GM12872 (cell line): ENCODE results near the gene SCRN1.

Source experiments
- CTCF ChIP-seq: IDR thresholded peaks from 3 replicates; pipeline ENCODE4 v1.5.1; 2011; ENCODE audit warnings: low read depth, mild to moderate bottlenecking, low read length, moderate library complexity; ENCODE audit not compliant: insufficient read depth

SCRN1 gene

GRCh38 chr7:30020535-30020934 lies 30.9 kb upstream of the SCRN1 start:
- no peak for TF ChIP-seq CTCF

GRCh38 chr7:30019960-30020359 lies 30.4 kb upstream of the SCRN1 start:
- TF ChIP-seq CTCF, result no peak

- TF ChIP-seq CTCF, result no peak
Observed at GRCh38 chr7:30019387-30019786, 29.8 kb upstream of the SCRN1 start.

- TF ChIP-seq CTCF, result no peak
Observed at GRCh38 chr7:30018451-30018850, 28.9 kb upstream of the SCRN1 start.

GRCh38 chr7:30012757-30013156 lies 23.2 kb upstream of the SCRN1 start:
- no peak for TF ChIP-seq CTCF

- no peak for TF ChIP-seq CTCF
Observed at GRCh38 chr7:30010021-30010420, 20.4 kb upstream of the SCRN1 start.

- TF ChIP-seq CTCF, result no peak
Observed at GRCh38 chr7:30005464-30005863, 15.9 kb upstream of the SCRN1 start.

GRCh38 chr7:30003098-30003497 lies 13.5 kb upstream of the SCRN1 start:
- TF ChIP-seq CTCF, result no peak
